Epithelial cell of proximal tubule (primary cell): ENCODE measurements around the gene KDM4B. TPM values are rescaled to one million over a fixed set of nuclear protein-coding genes. Genes with fewer than 3 reads are reported as not detected.

ENCODE experiments used
- DNase-seq: peaks from one replicate; pipeline ENCODE4 v3.0.0-alpha.2; 2011; ENCODE audit warnings: low read depth
- H3K4me3 ChIP-seq: 2 replicates; pipeline ENCODE4 v1.5.1; 2011; ENCODE audit warnings: low read depth, mild to moderate bottlenecking, low read length
- CTCF ChIP-seq: conservative IDR thresholded peaks from 2 replicates; pipeline ENCODE4 v1.5.1; 2012; ENCODE audit warnings: low read depth, mild to moderate bottlenecking, low read length
- total RNA-seq: library from RNA; depleted of rRNA; stranded (reverse); fragments of >200 nt; gene quantifications from 2 replicates; pipeline ENCODE4 v1.2.3, GENCODE V29; 2015

Gene KDM4B
- total RNA-seq, 1 donor from 2014 or later: 20.5 TPM

GRCh38 chr19:5094768-5095567 is 126.1 kb downstream of the KDM4B start:
- no peak for TF ChIP-seq CTCF
- no peak for DNase-seq
- H3K4me3 ChIP-seq: no peak overlapping the region

- H3K4me3 ChIP-seq: no peak overlapping the region
- no peak for TF ChIP-seq CTCF
- no peak for DNase-seq
Measured at GRCh38 chr19:5095568-5095850, 126.6 kb downstream of the KDM4B start.

GRCh38 chr19:5096536-5096935 is 127.6 kb downstream of the KDM4B start:
- H3K4me3 ChIP-seq: no peak overlapping the region
- DNase-seq: no peak
- no peak for TF ChIP-seq CTCF

DNA sequence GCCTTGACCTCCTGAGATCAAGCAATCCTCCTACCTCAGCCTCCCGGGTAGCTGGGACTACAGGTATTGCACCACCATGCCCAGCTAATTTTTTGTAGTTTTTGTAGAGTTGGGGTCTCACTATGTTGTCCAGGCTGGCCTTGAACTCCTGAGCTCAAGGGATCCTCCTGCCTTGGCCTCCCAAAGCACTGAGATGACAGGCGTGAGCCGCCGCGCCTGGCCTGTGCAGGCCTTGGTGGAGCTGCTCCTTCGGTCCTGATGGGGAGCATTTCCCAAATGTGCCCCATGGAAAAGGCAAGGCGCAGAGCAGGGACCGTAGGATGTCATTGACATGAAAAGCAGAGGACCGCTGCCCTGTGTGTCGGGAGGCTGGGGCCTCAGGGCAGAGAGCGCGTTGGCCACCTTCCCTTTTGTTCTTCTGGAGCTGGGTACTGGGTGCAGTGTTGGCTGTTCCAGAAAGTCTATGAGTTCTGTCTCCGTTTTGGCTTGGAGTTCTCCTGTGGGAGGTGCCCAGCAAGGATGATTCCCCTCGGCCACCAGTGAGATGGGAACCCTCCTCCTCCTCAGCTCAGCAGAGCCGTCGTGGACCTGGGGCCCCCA is 128.5 kb downstream of the KDM4B start:
- no peak for TF ChIP-seq CTCF
- H3K4me3 ChIP-seq: no peak overlapping the region
- DNase-seq: no peak

DNA sequence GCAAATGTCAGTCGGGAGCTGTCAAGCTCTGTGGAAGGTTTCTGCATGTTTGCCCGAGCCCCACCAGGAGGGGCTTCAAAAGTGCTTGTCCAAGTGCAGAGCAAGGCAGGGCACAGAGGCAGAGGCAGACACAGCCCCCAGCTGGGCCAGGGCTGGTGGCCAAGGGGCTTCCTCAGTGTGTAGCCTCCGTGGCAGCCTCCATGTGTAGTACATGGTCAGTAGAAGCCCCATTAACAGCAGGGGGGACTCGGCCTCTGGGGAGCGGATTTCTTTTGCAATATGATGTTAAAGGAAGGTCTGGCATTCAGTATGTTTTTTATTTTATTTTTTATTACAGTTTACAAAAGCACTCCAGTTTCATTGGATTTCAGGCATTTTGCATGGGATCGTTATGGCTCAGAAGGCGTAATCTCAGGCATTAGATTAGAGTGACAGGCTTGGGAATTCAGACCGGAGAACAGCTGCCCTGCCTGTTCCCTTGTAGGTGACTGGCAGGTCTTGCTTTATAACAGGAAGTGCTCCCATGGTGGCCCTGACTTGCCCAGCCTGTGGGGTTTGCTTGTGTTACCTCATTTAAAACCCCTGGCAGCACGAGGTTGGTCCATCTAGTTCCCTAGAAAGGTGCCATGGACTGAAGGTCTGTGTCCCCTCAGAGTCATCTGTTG is 129.2 kb downstream of the KDM4B start:
- TF ChIP-seq CTCF: no peak
- H3K4me3 ChIP-seq: no peak overlapping the region
- no peak for DNase-seq

DNA sequence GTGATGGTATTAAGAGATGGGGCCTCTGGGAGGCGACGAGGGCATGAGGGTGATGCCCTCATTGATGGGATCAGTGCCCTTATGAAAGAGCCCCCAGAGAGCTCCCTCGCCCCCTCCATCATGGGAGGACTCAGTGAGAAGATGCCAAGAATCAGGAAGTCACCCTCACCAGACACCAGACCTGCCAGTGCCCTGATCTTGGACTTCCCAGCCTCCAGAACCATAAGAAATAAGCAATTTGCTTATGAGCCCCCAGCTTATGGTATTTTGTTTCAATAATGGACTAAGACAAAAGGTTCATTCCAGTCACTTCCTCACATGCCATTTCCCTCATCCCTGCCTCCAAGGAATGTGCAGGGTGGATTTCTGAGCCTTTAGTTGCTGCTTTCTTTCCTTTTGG is 129.7 kb downstream of the KDM4B start:
- no peak for DNase-seq
- TF ChIP-seq CTCF: no peak
- no peak overlapping the region for H3K4me3 ChIP-seq
